GM12878 (cell line): ENCODE results near the gene PCGF6. TPM values are rescaled to one million over a fixed set of nuclear protein-coding genes. Genes with fewer than 3 reads are reported as not detected.

Source experiments
- CBX5 ChIP-seq: sonication (generic); IDR thresholded peaks from 2 replicates; pipeline ENCODE4 v1.6.1; 2016; ENCODE audit warnings: low read depth, moderate library complexity, mild to moderate bottlenecking, inconsistent platforms
- FOS ChIP-seq: IDR thresholded peaks from 3 replicates; pipeline ENCODE4 v1.6.1; 2011; ENCODE audit warnings: borderline replicate concordance; ENCODE audit not compliant: insufficient read length; ENCODE audit errors: extremely low read depth
- SKIL ChIP-seq: fragments of 450-650 bp; IDR thresholded peaks from 2 replicates; pipeline ENCODE4 v1.6.1; 2017; ENCODE audit warnings: mild to moderate bottlenecking, low read depth, inconsistent platforms; ENCODE audit not compliant: poor library complexity, severe bottlenecking
- ZBTB40 ChIP-seq: fragments of 450-650 bp; IDR thresholded peaks from 2 replicates; pipeline ENCODE4 v1.6.1; 2016; ENCODE audit warnings: mild to moderate bottlenecking, moderate library complexity, borderline replicate concordance
- ZNF24 ChIP-seq: fragments of 450-650 bp; IDR thresholded peaks from 2 replicates; pipeline ENCODE4 v1.6.1; 2017; ENCODE audit warnings: antibody characterized with exemption, mild to moderate bottlenecking
- polyA plus RNA-seq, 11 experiments: library from polyadenylated mRNA; depleted of rRNA in 4 of 11; unstranded in 6 of 11; stranded (reverse) in 5 of 11; fragments of >200 nt; fragmentation: Nextera tagmentation in 4 of 11; fragmentation: Illumina TruSeq in 1 of 11; extraction: Ambion mirVana in 4 of 11; extraction: Trizol in 1 of 11; gene quantifications; 1 replicate in 1 of 11; 2 replicates in 10 of 11; pipeline versions ENCODE4 v1.2.1 to v1.2.3, GENCODE V29; 2011 to 2016; ENCODE audit warnings: inconsistent platforms in 2 of 11, missing spikeins in 2 of 11, low read depth in 1 of 11
- total RNA-seq, 4 experiments: library from RNA; depleted of rRNA in 3 of 4; stranded (reverse); fragments of >200 nt in 3 of 4; fragmentation: Illumina TruSeq in 1 of 4; extraction: Trizol in 1 of 4; gene quantifications; 2 replicates each; pipeline versions ENCODE4 v1.2.1 to v1.2.3, GENCODE V29; 2013 to 2021

PCGF6 gene
- total and polyA plus RNA-seq, 10 of the 15 experiments (the other 5 are each of a cell fraction or from before 2014, with no cell fraction given): 6.5 to 19.1 (median 12.7) TPM

DNA sequence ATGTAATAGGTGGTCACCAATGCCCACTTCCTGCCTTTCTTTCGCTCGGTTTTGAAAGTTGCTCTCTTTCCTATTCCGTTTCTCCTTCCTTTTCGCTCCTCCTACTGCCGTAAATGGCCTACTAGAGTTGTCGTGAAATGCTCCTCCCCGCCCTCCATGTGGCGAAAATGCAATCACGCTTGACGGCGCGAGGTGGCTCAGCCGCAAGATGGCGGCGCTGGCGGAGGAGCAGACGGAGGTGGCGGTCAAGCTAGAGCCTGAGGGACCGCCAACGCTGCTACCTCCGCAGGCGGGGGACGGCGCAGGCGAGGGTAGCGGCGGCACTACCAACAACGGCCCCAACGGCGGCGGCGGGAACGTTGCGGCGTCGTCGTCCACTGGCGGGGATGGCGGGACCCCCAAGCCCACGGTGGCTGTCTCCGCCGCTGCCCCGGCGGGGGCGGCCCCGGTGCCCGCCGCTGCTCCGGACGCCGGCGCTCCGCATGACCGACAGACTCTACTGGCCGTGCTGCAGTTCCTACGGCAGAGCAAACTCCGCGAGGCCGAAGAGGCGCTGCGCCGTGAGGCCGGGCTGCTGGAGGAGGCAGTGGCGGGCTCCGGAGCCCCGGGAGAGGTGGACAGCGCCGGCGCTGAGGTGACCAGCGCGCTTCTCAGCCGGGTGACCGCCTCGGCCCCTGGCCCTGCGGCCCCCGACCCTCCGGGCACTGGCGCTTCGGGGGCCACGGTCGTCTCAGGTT lies 17.0 kb upstream of the PCGF6 start, which contains the start of gene TAF5 (continued):
- TF ChIP-seq ZBTB40: no peak; the same call in 1 of the 2 replicates
- no peak for TF ChIP-seq SKIL
- peak; percentile 38; the same call in 1 of the 2 replicates for TF ChIP-seq ZNF24
- TF ChIP-seq CBX5: 0 out of 2 replicates have a peak, but pooled peaks have one; percentile 55
- TF ChIP-seq FOS: no peak
